ENCODE measurements around the gene GEN1.

Gene GEN1

DNA sequence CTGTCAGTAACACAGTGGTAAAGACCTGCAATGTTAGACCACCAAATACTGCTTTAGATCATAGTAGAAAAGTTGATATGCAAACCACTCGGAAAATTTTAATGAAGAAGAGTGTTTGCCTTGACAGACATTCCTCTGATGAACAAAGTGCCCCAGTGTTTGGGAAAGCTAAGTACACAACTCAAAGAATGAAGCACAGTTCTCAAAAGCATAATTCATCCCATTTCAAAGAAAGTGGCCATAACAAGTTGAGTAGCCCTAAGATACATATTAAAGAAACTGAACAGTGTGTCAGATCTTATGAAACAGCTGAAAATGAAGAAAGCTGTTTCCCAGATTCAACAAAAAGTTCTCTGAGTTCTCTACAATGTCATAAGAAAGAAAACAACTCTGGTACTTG, 27.5 kb downstream of the GEN1 start:
- Histone ChIP-seq H4K91ac (ENCODE audit: low read depth, low read length) (no peak overlapping the region), H3K14ac (ENCODE audit: low read length) (no peak overlapping the region), H4K12ac (ENCODE audit: low read depth, low read length) (no peak overlapping the region), H2AFZ (ENCODE audit: insufficient read depth, low read length, poor library complexity) (no peak overlapping the region), H3K9me3 (ENCODE audit: insufficient read depth, low read depth, low read length) (no peaks in the 10 kb centered on the region), H3K27me3 (ENCODE audit: insufficient read depth, low read length) (no peaks in the 10 kb centered on the region), H3K9ac (ENCODE audit: low read length) (no peak overlapping the region), H3K18ac (ENCODE audit: low read length) (no peak overlapping the region), H3K36me3 (ENCODE audit: control insufficient read depth in 1 of 2, insufficient read depth in 2 of 2, low read length in 2 of 2) (peaks cover 5 to 6% of the 10 kb centered on the region in 2 experiments), H2BK12ac (ENCODE audit: low read length) (no peak overlapping the region), H3K4me1 (ENCODE audit: control insufficient read depth in 1 of 2, insufficient read depth in 2 of 2, low read length in 2 of 2) (no peaks in the 10 kb centered on the region), H3K4me3 (ENCODE audit: low read depth, low read length) (no peak overlapping the region), H3K79me1 (ENCODE audit: low read length) (no peaks in the 10 kb centered on the region), H2BK5ac (ENCODE audit: low read depth, low read length, poor library complexity) (no peak overlapping the region), H3K79me2 (ENCODE audit: control insufficient read depth, insufficient read depth, low read length, poor library complexity) (no peaks in the 10 kb centered on the region), H3K27ac (ENCODE audit: low read depth, low read length) (no peak overlapping the region), H3K4ac (ENCODE audit: low read depth, low read length) (no peak overlapping the region), H3K23ac (ENCODE audit: low read length) (no peak overlapping the region), H4K8ac (ENCODE audit: low read depth, low read length) (no peak overlapping the region), H3K4me2 (ENCODE audit: low read length) (no peak overlapping the region), H2AK5ac (ENCODE audit: low read length) (no peak overlapping the region), H2BK120ac (ENCODE audit: insufficient read depth, low read length, poor library complexity) (no peak overlapping the region)
- no CpG with 5 or more reads among the region's 1 CpG for WGBS (ENCODE audit: extremely low coverage, insufficient coverage, insufficient read length)
- DNase-seq, result no peak

- Histone ChIP-seq H3K9me3 (ENCODE audit: insufficient read depth, low read depth, low read length) (no peaks in the 10 kb centered on the region), H2AK5ac (ENCODE audit: low read length) (no peak overlapping the region), H3K23ac (ENCODE audit: low read length) (no peak overlapping the region), H2BK5ac (ENCODE audit: low read depth, low read length, poor library complexity) (no peak overlapping the region), H4K12ac (ENCODE audit: low read depth, low read length) (no peak overlapping the region), H3K4me2 (ENCODE audit: low read length) (no peak overlapping the region), H3K36me3 (ENCODE audit: control insufficient read depth in 1 of 2, insufficient read depth in 2 of 2, low read length in 2 of 2) (no peaks in the 10 kb centered on the region), H3K27me3 (ENCODE audit: insufficient read depth, low read length) (no peaks in the 10 kb centered on the region), H2BK120ac (ENCODE audit: insufficient read depth, low read length, poor library complexity) (no peak overlapping the region), H2AFZ (ENCODE audit: insufficient read depth, low read length, poor library complexity) (no peak overlapping the region), H3K4me1 (ENCODE audit: control insufficient read depth in 1 of 2, insufficient read depth in 2 of 2, low read length in 2 of 2) (no peaks in the 10 kb centered on the region), H3K14ac (ENCODE audit: low read length) (no peak overlapping the region), H4K91ac (ENCODE audit: low read depth, low read length) (no peak overlapping the region), H2BK12ac (ENCODE audit: low read length) (no peak overlapping the region), H3K18ac (ENCODE audit: low read length) (no peak overlapping the region), H3K4me3 (ENCODE audit: low read depth, low read length) (no peak overlapping the region), H3K4ac (ENCODE audit: low read depth, low read length) (no peak overlapping the region), H3K79me2 (ENCODE audit: control insufficient read depth, insufficient read depth, low read length, poor library complexity) (no peaks in the 10 kb centered on the region), H3K79me1 (ENCODE audit: low read length) (no peaks in the 10 kb centered on the region), H3K27ac (ENCODE audit: low read depth, low read length) (no peak overlapping the region), H3K9ac (ENCODE audit: low read length) (no peak overlapping the region), H4K8ac (ENCODE audit: low read depth, low read length) (no peak overlapping the region)
- DNase-seq, result no peak
- WGBS (ENCODE audit: extremely low coverage, insufficient coverage, insufficient read length), result no CpG with 5 or more reads among the region's 3 CpGs
Measured at GRCh38 chr2:17786727-17787126, 32.8 kb downstream of the GEN1 start.

- no peaks in the 10 kb centered on the region for H3K4me1 ChIP-seq (ENCODE audit: control insufficient read depth in 1 of 2, insufficient read depth in 2 of 2, low read length in 2 of 2)
- no peaks in the 10 kb centered on the region for H3K36me3 ChIP-seq (ENCODE audit: control insufficient read depth in 1 of 2, insufficient read depth in 2 of 2, low read length in 2 of 2)
- H3K9ac ChIP-seq (ENCODE audit: low read length), result no peak overlapping the region
- H3K27me3 ChIP-seq (ENCODE audit: insufficient read depth, low read length), result no peaks in the 10 kb centered on the region
- H3K4me3 ChIP-seq (ENCODE audit: low read depth, low read length), result no peak overlapping the region
- no peak overlapping the region for H4K8ac ChIP-seq (ENCODE audit: low read depth, low read length)
- no peak overlapping the region for H4K12ac ChIP-seq (ENCODE audit: low read depth, low read length)
- no peak overlapping the region for H2AFZ ChIP-seq (ENCODE audit: insufficient read depth, low read length, poor library complexity)
- H3K27ac ChIP-seq (ENCODE audit: low read depth, low read length), result no peak overlapping the region
- H3K79me2 ChIP-seq (ENCODE audit: control insufficient read depth, insufficient read depth, low read length, poor library complexity), result no peaks in the 10 kb centered on the region
- H4K91ac ChIP-seq (ENCODE audit: low read depth, low read length), result no peak overlapping the region
- H3K14ac ChIP-seq (ENCODE audit: low read length), result no peak overlapping the region
- no peak overlapping the region for H3K23ac ChIP-seq (ENCODE audit: low read length)
- no peaks in the 10 kb centered on the region for H3K9me3 ChIP-seq (ENCODE audit: insufficient read depth, low read depth, low read length)
- DNase-seq, result no peak
- no peak overlapping the region for H2AK5ac ChIP-seq (ENCODE audit: low read length)
- H3K79me1 ChIP-seq (ENCODE audit: low read length), result no peaks in the 10 kb centered on the region
- no peak overlapping the region for H3K18ac ChIP-seq (ENCODE audit: low read length)
- no peak overlapping the region for H2BK12ac ChIP-seq (ENCODE audit: low read length)
- H3K4me2 ChIP-seq (ENCODE audit: low read length), result no peak overlapping the region
- H2BK5ac ChIP-seq (ENCODE audit: low read depth, low read length, poor library complexity), result no peak overlapping the region
- no peak overlapping the region for H3K4ac ChIP-seq (ENCODE audit: low read depth, low read length)
- no CpG with 5 or more reads among the region's 4 CpGs for WGBS (ENCODE audit: extremely low coverage, insufficient coverage, insufficient read length)
- no peak overlapping the region for H2BK120ac ChIP-seq (ENCODE audit: insufficient read depth, low read length, poor library complexity)
Measured at GRCh38 chr2:17788773-17789172, 34.8 kb downstream of the GEN1 start.

DNA sequence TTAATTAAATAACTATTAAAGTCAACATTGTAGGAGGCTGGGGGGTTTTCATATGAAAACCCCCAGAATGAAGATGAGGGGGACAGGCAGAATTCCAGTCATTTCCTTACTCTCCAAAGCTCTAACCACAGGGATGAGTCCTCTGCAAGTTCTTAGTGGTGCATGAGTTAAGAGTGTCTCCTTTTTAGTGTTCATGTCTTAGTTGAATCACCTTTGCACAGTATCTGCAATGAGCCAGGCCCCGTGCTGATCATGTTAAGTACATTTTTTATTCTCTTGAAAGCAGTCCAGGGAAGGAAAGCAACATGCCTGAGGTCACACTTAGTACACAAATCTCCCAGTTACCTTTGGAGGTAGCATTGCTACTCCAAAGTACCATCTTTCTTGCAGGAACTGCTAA, 36.6 kb downstream of the GEN1 start:
- H3K27me3 ChIP-seq (ENCODE audit: insufficient read depth, low read length), result no peaks in the 10 kb centered on the region
- no peak overlapping the region for H2BK12ac ChIP-seq (ENCODE audit: low read length)
- no peaks in the 10 kb centered on the region for H3K4me1 ChIP-seq (ENCODE audit: control insufficient read depth in 1 of 2, insufficient read depth in 2 of 2, low read length in 2 of 2)
- no peak overlapping the region for H4K91ac ChIP-seq (ENCODE audit: low read depth, low read length)
- no peak overlapping the region for H3K18ac ChIP-seq (ENCODE audit: low read length)
- H3K14ac ChIP-seq (ENCODE audit: low read length), result no peak overlapping the region
- no peak overlapping the region for H3K9ac ChIP-seq (ENCODE audit: low read length)
- H3K79me1 ChIP-seq (ENCODE audit: low read length), result no peaks in the 10 kb centered on the region
- no peak overlapping the region for H3K23ac ChIP-seq (ENCODE audit: low read length)
- H2BK120ac ChIP-seq (ENCODE audit: insufficient read depth, low read length, poor library complexity), result no peak overlapping the region
- H4K8ac ChIP-seq (ENCODE audit: low read depth, low read length), result no peak overlapping the region
- H3K9me3 ChIP-seq (ENCODE audit: insufficient read depth, low read depth, low read length), result no peaks in the 10 kb centered on the region
- H3K4me3 ChIP-seq (ENCODE audit: low read depth, low read length), result no peak overlapping the region
- no peak overlapping the region for H2AFZ ChIP-seq (ENCODE audit: insufficient read depth, low read length, poor library complexity)
- WGBS (ENCODE audit: extremely low coverage, insufficient coverage, insufficient read length), result no CpG with 5 or more reads among the region's 1 CpG
- no peaks in the 10 kb centered on the region for H3K36me3 ChIP-seq (ENCODE audit: control insufficient read depth in 1 of 2, insufficient read depth in 2 of 2, low read length in 2 of 2)
- H2AK5ac ChIP-seq (ENCODE audit: low read length), result no peak overlapping the region
- H4K12ac ChIP-seq (ENCODE audit: low read depth, low read length), result no peak overlapping the region
- H3K27ac ChIP-seq (ENCODE audit: low read depth, low read length), result no peak overlapping the region
- H3K4me2 ChIP-seq (ENCODE audit: low read length), result no peak overlapping the region
- no peaks in the 10 kb centered on the region for H3K79me2 ChIP-seq (ENCODE audit: control insufficient read depth, insufficient read depth, low read length, poor library complexity)
- H3K4ac ChIP-seq (ENCODE audit: low read depth, low read length), result no peak overlapping the region
- H2BK5ac ChIP-seq (ENCODE audit: low read depth, low read length, poor library complexity), result no peak overlapping the region
- no peak for DNase-seq
